ENCODE results near the gene MYG1.

DNA sequence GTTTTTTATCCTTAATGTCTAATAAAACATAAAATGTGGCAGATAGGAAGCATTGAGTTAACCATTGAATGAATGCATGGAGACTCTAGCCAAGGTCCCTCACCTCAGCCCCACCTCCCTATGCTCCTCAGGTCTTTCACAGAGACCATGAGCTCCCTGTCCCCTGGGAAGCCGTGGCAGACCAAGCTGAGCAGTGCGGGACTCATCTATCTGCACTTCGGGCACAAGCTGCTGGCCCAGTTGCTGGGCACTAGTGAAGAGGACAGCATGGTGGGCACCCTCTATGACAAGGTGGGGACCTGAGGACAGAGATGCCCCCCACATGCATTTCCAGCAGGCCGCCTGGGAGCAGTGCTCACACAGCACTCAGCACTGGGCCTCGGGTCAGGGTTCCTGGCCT lies 3.4 kb downstream of the MYG1 start:
- TF ChIP-seq, protein P1, sequence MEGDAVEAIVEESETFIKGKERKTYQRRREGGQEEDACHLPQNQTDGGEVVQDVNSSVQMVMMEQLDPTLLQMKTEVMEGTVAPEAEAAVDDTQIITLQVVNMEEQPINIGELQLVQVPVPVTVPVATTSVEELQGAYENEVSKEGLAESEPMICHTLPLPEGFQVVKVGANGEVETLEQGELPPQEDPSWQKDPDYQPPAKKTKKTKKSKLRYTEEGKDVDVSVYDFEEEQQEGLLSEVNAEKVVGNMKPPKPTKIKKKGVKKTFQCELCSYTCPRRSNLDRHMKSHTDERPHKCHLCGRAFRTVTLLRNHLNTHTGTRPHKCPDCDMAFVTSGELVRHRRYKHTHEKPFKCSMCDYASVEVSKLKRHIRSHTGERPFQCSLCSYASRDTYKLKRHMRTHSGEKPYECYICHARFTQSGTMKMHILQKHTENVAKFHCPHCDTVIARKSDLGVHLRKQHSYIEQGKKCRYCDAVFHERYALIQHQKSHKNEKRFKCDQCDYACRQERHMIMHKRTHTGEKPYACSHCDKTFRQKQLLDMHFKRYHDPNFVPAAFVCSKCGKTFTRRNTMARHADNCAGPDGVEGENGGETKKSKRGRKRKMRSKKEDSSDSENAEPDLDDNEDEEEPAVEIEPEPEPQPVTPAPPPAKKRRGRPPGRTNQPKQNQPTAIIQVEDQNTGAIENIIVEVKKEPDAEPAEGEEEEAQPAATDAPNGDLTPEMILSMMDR (IDR thresholded peaks at IDR 0.05 in 8 of 11, conservative IDR thresholded peaks at IDR 0.05 in 3 of 11): no peak
- TF ChIP-seq POLR2A (IDR thresholded peaks at IDR 0.05): no peak

Measured in spleen (tissue), 7 donors.